ENCODE measurements around the gene CNOT1. TPM values are rescaled to one million over a fixed set of nuclear protein-coding genes. Genes with fewer than 3 reads are reported as not detected.

The CNOT1 gene
- total and polyA plus RNA-seq, 10 of the 15 experiments (the other 5 are each of a cell fraction or from before 2014, with no cell fraction given): 101 to 246 (median 175) TPM

- no peaks in the 10 kb centered on the region for H3K79me2 ChIP-seq (ENCODE audit: control insufficient read depth, insufficient read depth, low read length)
- BruUV-seq (replicated peaks): no TSS peak
- no peak for DNase-seq (ENCODE audit: low read depth, low spot score)
- H3K27ac ChIP-seq (ENCODE audit: control insufficient read depth, insufficient read depth): no peak overlapping the region
- no peak for FAIRE-seq
- 48% methylated on average over 10 of the region's 10 CpGs for WGBS (ENCODE audit: insufficient coverage, insufficient replicate concordance, low lambda C conversion rate, missing lambda C conversion rate)
- POLR2A ChIA-PET: no interaction called here
- H4K20me1 ChIP-seq (ENCODE audit: control insufficient read depth, insufficient read depth): no peaks in the 10 kb centered on the region
- peaks cover 21% of the 10 kb centered on the region for H3K4me1 ChIP-seq (ENCODE audit: control insufficient read depth, insufficient read depth, low read length)
- H3K27me3 ChIP-seq (replicated peaks in 1 of 2; ENCODE audit: control insufficient read depth in 2 of 2, insufficient read depth in 2 of 2, low read length in 1 of 2): peaks cover 0 to 5% of the 10 kb centered on the region in 2 experiments; a peak in 1 of 4 replicates
- H2AFZ ChIP-seq (ENCODE audit: control insufficient read depth, low read depth, low read length): no peak overlapping the region
- TF ChIP-seq ATF3 (IDR thresholded peaks at IDR 0.05; ENCODE audit: borderline replicate concordance, extremely low read depth, low read depth, low read length) (no peak), CREM (IDR thresholded peaks at IDR 0.05; ENCODE audit: low read depth) (no peak), ZBTB33 (IDR thresholded peaks at IDR 0.05) (no peak), FOXM1 (IDR thresholded peaks at IDR 0.05; ENCODE audit: low read depth, low read length) (no peak), CHD2 (IDR thresholded peaks at IDR 0.05; ENCODE audit: borderline replicate concordance, low read depth, low read length) (no peak), GABPA (IDR thresholded peaks at IDR 0.05; ENCODE audit: low read depth) (no peak), NRF1 (conservative IDR thresholded peaks at IDR 0.05; ENCODE audit: low read depth, low read length) (no peak), BCL11A (IDR thresholded peaks at IDR 0.05; ENCODE audit: low read depth, low read length) (no peak), SP1 (IDR thresholded peaks at IDR 0.05; ENCODE audit: low read depth, low read length) (no peak), KLF5 (IDR thresholded peaks at IDR 0.05; ENCODE audit: partially characterized antibody) (no peak), USF2 (IDR thresholded peaks at IDR 0.05; ENCODE audit: borderline replicate concordance, low read depth, low read length) (no peak), ZNF207 (IDR thresholded peaks at IDR 0.05; ENCODE audit: borderline replicate concordance) (no peak), PAX8 (IDR thresholded peaks at IDR 0.05) (no peak)
- H3K36me3 ChIP-seq (ENCODE audit: control insufficient read depth in 2 of 2, insufficient read depth in 2 of 2, low read length in 1 of 2): no peaks in the 10 kb centered on the region
- H3K4me3 ChIP-seq: no peak overlapping the region
- SMC1A ChIA-PET (ENCODE audit: uncharacterized antibody, unreplicated experiment): no interaction called here
- H3K9me3 ChIP-seq (replicated peaks; ENCODE audit: control insufficient read depth, insufficient read depth, low read length): no peaks in the 10 kb centered on the region
- intact Hi-C loops (cut with micrococcal nuclease; ENCODE audit: unreplicated experiment): loop anchor here (5.0 kb wide), 2 partner anchors 163 to 258 kb away; no protein-coding TSS in a partner anchor
- RAD21 ChIA-PET (ENCODE audit: unreplicated experiment): interaction anchor here (0.6 to 1.1 kb wide), 2 partner anchors 11 to 834 kb away, joined by 3 read pairs; no protein-coding TSS in a partner anchor
- CTCF ChIA-PET: interaction anchor here (0.9 to 1.9 kb wide), 3 partner anchors 12 to 162 kb away, joined by 3 to 9 read pairs (median 6); no protein-coding TSS in a partner anchor
- no peak for ATAC-seq
- no peak overlapping the region for H3K4me2 ChIP-seq (ENCODE audit: control insufficient read depth, insufficient read depth)
- no peak overlapping the region for H3K9ac ChIP-seq (ENCODE audit: control insufficient read depth, insufficient read depth, low read length)
- in situ Hi-C loops (cut with MboI): no loop called here
These were observed 130.5 kb downstream of the CNOT1 start for GRCh38 chr16:58499092-58499511.
